Measurements from ENCODE around the gene NOC2L. TPM values are rescaled to one million over a fixed set of nuclear protein-coding genes. Genes with fewer than 3 reads are reported as not detected.
A peak's percentile ranks its signal among the peaks of the same experiment; 100 is the strongest.

NOC2L gene
- 68.1 TPM for total RNA-seq

- peak; percentile 89 to 92 (median 91) for DNase-seq (ENCODE audit: low read depth in 2 of 3, low spot score in 2 of 3)
Measured at GRCh38 chr1:958823-959730, at the start of gene NOC2L. Gene NOC2L (minus strand): TSS chr1:959256. CDS start chr1:959240, 16 bp downstream.

GRCh38 chr1:1006305-1007159 is 47.5 kb upstream of the NOC2L start:
- no peak for DNase-seq (ENCODE audit: low read depth in 2 of 3, low spot score in 2 of 3)

GRCh38 chr1:1005774-1006304 is 46.8 kb upstream of the NOC2L start:
- DNase-seq (ENCODE audit: low read depth in 2 of 3, low spot score in 2 of 3), result no peak

- DNase-seq (ENCODE audit: low read depth in 2 of 3, low spot score in 2 of 3), result peak in 1 of 3 donors; percentile 60
Measured at GRCh38 chr1:1004780-1005697, 46.0 kb upstream of the NOC2L start.

- no peak for DNase-seq (ENCODE audit: low read depth in 2 of 3, low spot score in 2 of 3)
Measured at GRCh38 chr1:1004420-1004779, 45.3 kb upstream of the NOC2L start.

- no peak for DNase-seq (ENCODE audit: low read depth in 2 of 3, low spot score in 2 of 3)
Measured at GRCh38 chr1:1003618-1004419, 44.8 kb upstream of the NOC2L start.

- no peak for DNase-seq (ENCODE audit: low read depth in 2 of 3, low spot score in 2 of 3)
Measured at GRCh38 chr1:1001057-1001783, 42.2 kb upstream of the NOC2L start.

- peak; percentile 73 to 82 (median 74) for DNase-seq (ENCODE audit: low read depth in 2 of 3, low spot score in 2 of 3)
Measured at GRCh38 chr1:1000357-1001056, 41.5 kb upstream of the NOC2L start.

GRCh38 chr1:999725-1000356 is 40.8 kb upstream of the NOC2L start, which contains the start of gene HES4:
Gene HES4 (minus strand): TSS chr1:1000097. CDS start chr1:999973, 124 bp downstream.
- DNase-seq (ENCODE audit: low read depth in 2 of 3, low spot score in 2 of 3), result peak in 2 of 3 donors; percentile 67 to 71

- peak in 1 of 3 donors; percentile 50 for DNase-seq (ENCODE audit: low read depth in 2 of 3, low spot score in 2 of 3)
Measured at GRCh38 chr1:998995-999724, 40.1 kb upstream of the NOC2L start.

GRCh38 chr1:998745-998994 is 39.6 kb upstream of the NOC2L start:
- DNase-seq (ENCODE audit: low read depth in 2 of 3, low spot score in 2 of 3), result no peak

- no peak for DNase-seq (ENCODE audit: low read depth in 2 of 3, low spot score in 2 of 3)
Measured at GRCh38 chr1:997993-998744, 39.1 kb upstream of the NOC2L start.

- DNase-seq (ENCODE audit: low read depth in 2 of 3, low spot score in 2 of 3), result no peak
Measured at GRCh38 chr1:997713-997992, 38.6 kb upstream of the NOC2L start.

GRCh38 chr1:996851-997712 is 38.0 kb upstream of the NOC2L start:
- no peak for DNase-seq (ENCODE audit: low read depth in 2 of 3, low spot score in 2 of 3)
